ENCODE data around the gene OBP2B.
"Not testable (repeated sequence)": the region's sequence is repeated elsewhere in the genome, so short reads cannot be mapped to it uniquely, and the experiment has no call there.

OBP2B gene

GRCh38 chr9:133207540-133208170 lies 1.4 kb downstream of the OBP2B start:
- no peak overlapping the region for H3K9ac ChIP-seq (ENCODE audit: low read length)
- H3F3A ChIP-seq (ENCODE audit: insufficient read depth, low read length), result no peaks in the 10 kb centered on the region
- H3K79me2 ChIP-seq (ENCODE audit: insufficient read depth, low read length), result no peaks in the 10 kb centered on the region
- no peaks in the 10 kb centered on the region for H3K9me3 ChIP-seq (ENCODE audit: low read length)
- H3K4me3 ChIP-seq (ENCODE audit: low read depth, low read length, poor library complexity, severe bottlenecking), result no peak overlapping the region
- no peaks in the 10 kb centered on the region for H3K36me3 ChIP-seq (ENCODE audit: insufficient read depth, low read length)
- no peaks in the 10 kb centered on the region for H3K9me2 ChIP-seq (ENCODE audit: low read depth, low read length)
- 0 out of 2 replicates have a peak, but pooled peaks cover 4% of the 10 kb centered on the region for H3K27me3 ChIP-seq (ENCODE audit: insufficient read depth, low read length)
- H3K4me2 ChIP-seq (ENCODE audit: low read length), result no peak overlapping the region
- no peak overlapping the region for H3K27ac ChIP-seq (ENCODE audit: low read depth, low read length, poor library complexity, severe bottlenecking)
- no peaks in the 10 kb centered on the region for H3K4me1 ChIP-seq (ENCODE audit: insufficient read depth, low read length, severe bottlenecking)
- no peaks in the 10 kb centered on the region for H4K20me1 ChIP-seq (ENCODE audit: insufficient read depth, low read length)
- no peak overlapping the region for H2AFZ ChIP-seq (ENCODE audit: low read length)
- TF ChIP-seq CTCF (IDR thresholded peaks at IDR 0.05; ENCODE audit: low read length) (no peak), EZH2 (IDR thresholded peaks at IDR 0.05; ENCODE audit: borderline replicate concordance, low read length) (no peak)

GRCh38 chr9:133207021-133207531 lies 2.0 kb downstream of the OBP2B start:
- H3K9ac ChIP-seq (ENCODE audit: low read length), result no peak overlapping the region
- no peak overlapping the region for H3K27ac ChIP-seq (ENCODE audit: low read depth, low read length, poor library complexity, severe bottlenecking)
- H3K4me1 ChIP-seq (ENCODE audit: insufficient read depth, low read length, severe bottlenecking), result no peaks in the 10 kb centered on the region
- H3K27me3 ChIP-seq (ENCODE audit: insufficient read depth, low read length), result 0 out of 2 replicates have a peak, but pooled peaks cover 4% of the 10 kb centered on the region
- no peaks in the 10 kb centered on the region for H3K9me2 ChIP-seq (ENCODE audit: low read depth, low read length)
- no peaks in the 10 kb centered on the region for H4K20me1 ChIP-seq (ENCODE audit: insufficient read depth, low read length)
- H3K4me3 ChIP-seq (ENCODE audit: low read depth, low read length, poor library complexity, severe bottlenecking), result no peak overlapping the region
- no peaks in the 10 kb centered on the region for H3K36me3 ChIP-seq (ENCODE audit: insufficient read depth, low read length)
- no peak overlapping the region for H2AFZ ChIP-seq (ENCODE audit: low read length)
- H3F3A ChIP-seq (ENCODE audit: insufficient read depth, low read length), result no peaks in the 10 kb centered on the region
- TF ChIP-seq EZH2 (IDR thresholded peaks at IDR 0.05; ENCODE audit: borderline replicate concordance, low read length), result no peak
- TF ChIP-seq CTCF (IDR thresholded peaks at IDR 0.05; ENCODE audit: low read length), result no peak
- no peaks in the 10 kb centered on the region for H3K79me2 ChIP-seq (ENCODE audit: insufficient read depth, low read length)
- no peak overlapping the region for H3K4me2 ChIP-seq (ENCODE audit: low read length)
- H3K9me3 ChIP-seq (ENCODE audit: low read length), result no peaks in the 10 kb centered on the region

- H3K27me3 ChIP-seq (ENCODE audit: insufficient read depth, low read length), result 0 out of 2 replicates have a peak, but pooled peaks cover 4% of the 10 kb centered on the region
- no peaks in the 10 kb centered on the region for H3K4me1 ChIP-seq (ENCODE audit: insufficient read depth, low read length, severe bottlenecking)
- H3K79me2 ChIP-seq (ENCODE audit: insufficient read depth, low read length), result no peaks in the 10 kb centered on the region
- H3K4me3 ChIP-seq (ENCODE audit: low read depth, low read length, poor library complexity, severe bottlenecking), result no peak overlapping the region
- no peaks in the 10 kb centered on the region for H3K36me3 ChIP-seq (ENCODE audit: insufficient read depth, low read length)
- H3K9me3 ChIP-seq (ENCODE audit: low read length), result no peaks in the 10 kb centered on the region
- H4K20me1 ChIP-seq (ENCODE audit: insufficient read depth, low read length), result no peaks in the 10 kb centered on the region
- H3K27ac ChIP-seq (ENCODE audit: low read depth, low read length, poor library complexity, severe bottlenecking), result no peak overlapping the region
- H3K9me2 ChIP-seq (ENCODE audit: low read depth, low read length), result no peaks in the 10 kb centered on the region
- H3K9ac ChIP-seq (ENCODE audit: low read length), result no peak overlapping the region
- H3F3A ChIP-seq (ENCODE audit: insufficient read depth, low read length), result no peaks in the 10 kb centered on the region
- no peak overlapping the region for H2AFZ ChIP-seq (ENCODE audit: low read length)
- TF ChIP-seq EZH2 (IDR thresholded peaks at IDR 0.05; ENCODE audit: borderline replicate concordance, low read length) (no peak), CTCF (IDR thresholded peaks at IDR 0.05; ENCODE audit: low read length) (no peak)
- H3K4me2 ChIP-seq (ENCODE audit: low read length), result no peak overlapping the region
Measured at GRCh38 chr9:133205996-133206931, 2.8 kb downstream of the OBP2B start.

- not testable (repeated sequence) for H2AFZ ChIP-seq (ENCODE audit: low read length); H3K9me3 ChIP-seq (ENCODE audit: low read length); H3K9ac ChIP-seq (ENCODE audit: low read length); H3K4me2 ChIP-seq (ENCODE audit: low read length); H3K9me2 ChIP-seq (ENCODE audit: low read depth, low read length); H3K27ac ChIP-seq (ENCODE audit: low read depth, low read length, poor library complexity, severe bottlenecking); H3K27me3 ChIP-seq (ENCODE audit: insufficient read depth, low read length); H3K4me3 ChIP-seq (ENCODE audit: low read depth, low read length, poor library complexity, severe bottlenecking); H3K4me1 ChIP-seq (ENCODE audit: insufficient read depth, low read length, severe bottlenecking); H3F3A ChIP-seq (ENCODE audit: insufficient read depth, low read length); H4K20me1 ChIP-seq (ENCODE audit: insufficient read depth, low read length); H3K79me2 ChIP-seq (ENCODE audit: insufficient read depth, low read length); H3K36me3 ChIP-seq (ENCODE audit: insufficient read depth, low read length)
Measured at GRCh38 chr9:133205481-133205887, 3.6 kb downstream of the OBP2B start.
